Lung (tissue), 12 donors: ENCODE data around the gene NUBP2. TPM values are rescaled to one million over a fixed set of nuclear protein-coding genes. Genes with fewer than 3 reads are reported as not detected.

ENCODE experiments used
- ATAC-seq: fragments of 200-7000 bp; cut with Tn5 transposase; one replicate; pipeline ENCODE4 v1.9.1; 2020; ENCODE audit warnings: moderate number of reproducible peaks; ENCODE audit not compliant: insufficient read depth, low FRiP score
- DNase-seq, 3 donors: peaks; one replicate each; pipeline ENCODE4 v3.0.0-alpha.2; 2013 to 2017
- H3K27ac ChIP-seq, 2 donors: one replicate each; pipeline ENCODE4 v1.5.1; 2013; ENCODE audit warnings: mild to moderate bottlenecking in 2 of 2, moderate library complexity in 2 of 2, control low read depth in 1 of 2, inconsistent platforms in 1 of 2, low read depth in 1 of 2, low read length in 1 of 2
- H3K27me3 ChIP-seq, 3 donors: one replicate each; pipeline ENCODE4 v1.5.1; 2013; ENCODE audit warnings: low read length in 2 of 3; ENCODE audit not compliant: control insufficient read depth in 3 of 3, insufficient read depth in 3 of 3
- H3K36me3 ChIP-seq, 4 donors: one replicate each; pipeline ENCODE4 v1.5.1; 2013; ENCODE audit warnings: low read length in 4 of 4, mild to moderate bottlenecking in 1 of 4, moderate library complexity in 1 of 4; ENCODE audit not compliant: control insufficient read depth in 4 of 4, insufficient read depth in 4 of 4
- H3K4me1 ChIP-seq, 5 donors: one replicate each; pipeline ENCODE4 v1.5.1; 2013; ENCODE audit warnings: low read length in 5 of 5, mild to moderate bottlenecking in 2 of 5, moderate library complexity in 1 of 5; ENCODE audit not compliant: control insufficient read depth in 5 of 5, insufficient read depth in 5 of 5
- H3K4me3 ChIP-seq: one replicate; pipeline ENCODE4 v1.5.1; 2013; ENCODE audit warnings: mild to moderate bottlenecking, control low read depth, moderate library complexity
- H3K9ac ChIP-seq, 2 donors: one replicate each; pipeline ENCODE4 v1.5.1; 2013; ENCODE audit warnings: low read length in 2 of 2, control low read depth in 1 of 2; ENCODE audit not compliant: insufficient read depth in 1 of 2
- H3K9me3 ChIP-seq, 4 donors: one replicate each; pipeline ENCODE4 v1.5.1; 2013; ENCODE audit warnings: low read length in 3 of 4, mild to moderate bottlenecking in 1 of 4, moderate library complexity in 1 of 4; ENCODE audit not compliant: control insufficient read depth in 4 of 4, insufficient read depth in 3 of 4
- CTCF ChIP-seq: IDR thresholded peaks from 2 replicates; pipeline ENCODE4 v1.5.1; 2012; ENCODE audit warnings: mild to moderate bottlenecking; ENCODE audit errors: control extremely low read depth, extremely low read depth
- WGBS, 2 donors: extraction: QIAGEN DNeasy Blood & Tissue Kit; methylation state at CpG; one replicate each; pipeline ENCODE4 v1.1.7; 2013; 5-methylcytosine and 5-hydroxymethylcytosine counted together
- polyA plus RNA-seq, 2 donors: library from polyadenylated mRNA; stranded (reverse); fragments of 200-250 nt; gene quantifications; one replicate each; pipeline ENCODE4 v1.2.1, GENCODE V29; 2013
- total RNA-seq, 2 donors: library from RNA; depleted of rRNA in 1 of 2; stranded (reverse); fragments of >200 nt in 1 of 2; gene quantifications; one replicate each; pipeline ENCODE4 v1.2.1, GENCODE V29; 2014 to 2021
- donor health status: control.
- donor health status: control.
- donor health status: Bipolar disorder and iron deficiency.
- donor health status: healthy.
- donor health status: DM: yes; HTN: yes; CAD: no.

The NUBP2 gene
- total and polyA plus RNA-seq, 4 donors, result 38.9 to 70.2 (median 65.6) TPM

DNA sequence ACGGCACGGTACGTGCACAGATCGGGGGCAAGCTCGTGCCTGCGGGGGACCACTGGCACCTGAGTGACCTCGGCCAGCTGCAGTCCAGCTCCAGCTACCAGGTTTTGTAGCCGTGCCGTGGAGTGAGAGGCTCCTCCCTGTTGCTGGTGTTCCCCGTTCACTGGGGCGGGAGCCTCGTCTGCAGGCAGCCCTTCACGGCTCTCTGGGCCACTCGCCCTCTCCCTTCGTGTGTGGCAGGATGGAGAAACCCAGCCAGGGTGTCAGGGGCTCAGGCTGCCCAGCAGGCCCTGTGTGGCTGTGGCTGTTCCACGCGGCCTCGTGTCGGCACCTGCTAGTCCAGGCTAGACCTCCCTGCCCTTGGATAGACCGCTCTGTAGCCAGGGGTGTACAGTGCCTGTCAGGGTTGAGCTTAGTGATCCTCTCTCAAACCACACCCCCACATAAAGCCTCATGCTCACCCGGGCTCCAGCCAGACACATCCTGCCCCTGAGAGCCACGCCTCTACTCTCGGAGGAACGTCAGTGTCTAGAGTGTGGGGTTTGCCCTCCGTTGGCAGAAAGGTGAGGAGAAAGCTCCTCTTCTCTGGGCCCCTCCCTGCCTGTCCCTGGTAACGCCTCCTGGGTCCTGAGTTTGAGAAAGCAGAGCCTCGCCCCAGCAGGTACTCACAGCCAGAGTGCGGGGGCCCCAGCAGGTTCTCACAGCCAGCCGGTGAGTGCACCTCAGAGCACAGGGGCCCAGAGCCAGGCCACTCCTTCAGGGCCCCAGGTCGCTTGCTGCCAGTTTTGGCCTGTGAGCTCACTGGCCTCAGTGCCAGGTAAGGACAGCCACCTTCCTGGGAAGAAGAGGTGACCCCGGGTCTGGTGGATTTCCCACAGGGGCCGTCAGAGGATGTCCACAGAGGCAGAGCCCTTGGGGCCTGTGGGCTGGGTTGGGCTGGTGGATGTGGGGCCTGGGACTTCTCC, 39.1 kb upstream of the NUBP2 start:
- Histone ChIP-seq H3K27me3 (no peaks in the 10 kb centered on the region), H3K36me3 (peaks cover 7 to 63% (median 12%) of the 10 kb centered on the region in 4 donors), H3K4me1 (no peaks in the 10 kb centered on the region), H3K9me3 (no peaks in the 10 kb centered on the region), H3K9ac (no peak overlapping the region), H3K27ac (no peak overlapping the region), H3K4me3 (no peak overlapping the region)
- TF ChIP-seq CTCF, result no peak
- 92 to 93% methylated on average over 32 of the region's 32 CpGs for WGBS, 2 donors
- ATAC-seq, result no peak
- no peak for DNase-seq

DNA sequence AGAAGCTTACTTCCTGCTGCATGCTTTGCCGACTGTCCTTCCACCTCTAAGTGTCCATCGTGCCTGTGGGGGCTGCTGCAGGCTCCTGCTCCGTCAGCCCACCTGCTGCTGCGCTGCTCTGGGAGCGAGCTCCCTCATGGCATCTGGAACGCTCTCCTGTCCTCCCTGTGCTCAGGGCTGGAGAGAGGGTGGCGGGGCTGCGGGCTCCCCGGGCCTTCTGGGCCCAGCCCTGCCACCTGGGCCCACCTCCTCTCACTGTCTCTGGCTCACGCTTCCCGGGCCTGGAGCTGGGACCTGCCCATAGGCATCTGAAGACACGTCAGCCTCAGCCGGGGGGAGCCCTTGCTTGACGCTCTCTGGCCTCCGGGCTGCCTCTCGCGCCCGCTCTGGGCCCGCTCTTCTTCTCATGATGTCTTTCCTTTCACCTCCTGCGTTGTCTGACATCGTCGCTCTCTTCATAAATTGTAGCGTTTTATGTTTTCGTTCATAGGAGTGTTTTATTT, 38.4 kb upstream of the NUBP2 start:
- no peak for DNase-seq
- H3K36me3 ChIP-seq, result peaks cover 7 to 70% (median 15%) of the 10 kb centered on the region in 4 donors
- WGBS, 2 donors, result 91 to 94% methylated on average over 24 of the region's 24 CpGs

GRCh38 chr16:1745181-1745899, 37.4 kb upstream of the NUBP2 start:
- no peaks in the 10 kb centered on the region for H3K27me3 ChIP-seq
- WGBS, 2 donors, result 92 to 94% methylated on average over 25 of the region's 25 CpGs
- H3K27ac ChIP-seq, result no peak overlapping the region
- TF ChIP-seq CTCF, result no peak
- peaks cover 7 to 74% (median 18%) of the 10 kb centered on the region in 4 donors for H3K36me3 ChIP-seq
- ATAC-seq (no peak), DNase-seq (no peak)
- no peak overlapping the region for H3K4me3 ChIP-seq
- no peaks in the 10 kb centered on the region for H3K4me1 ChIP-seq
- no peaks in the 10 kb centered on the region for H3K9me3 ChIP-seq
- no peak overlapping the region for H3K9ac ChIP-seq

More for the DNA sequence above, 38.4 kb upstream of the NUBP2 start:
- H3K9ac ChIP-seq, result no peak overlapping the region
- no peaks in the 10 kb centered on the region for H3K27me3 ChIP-seq
- no peaks in the 10 kb centered on the region for H3K9me3 ChIP-seq
- no peak overlapping the region for H3K4me3 ChIP-seq
- no peak overlapping the region for H3K27ac ChIP-seq
- no peaks in the 10 kb centered on the region for H3K4me1 ChIP-seq
- no peak for ATAC-seq
- TF ChIP-seq CTCF, result no peak
